ENCODE measurements around the gene GGNBP2.

- TF ChIP-seq CTCF (IDR thresholded peaks at IDR 0.05): no peak
- TF ChIP-seq POLR2A (IDR thresholded peaks at IDR 0.05): no peak
These were observed 34.1 kb upstream of the GGNBP2 start for GRCh38 chr17:36510636-36511035.

All from body of pancreas (tissue), 4 donors.